Superior temporal gyrus (tissue), 1 donor: ENCODE measurements around the gene LRP10.
"Not testable (repeated sequence)": the region's sequence is repeated elsewhere in the genome, so short reads cannot be mapped to it uniquely, and the experiment has no call there.

Experiments used
- DNase-seq: peaks from one replicate; pipeline ENCODE4 v3.0.0-alpha.2; 2016; ENCODE audit errors: extremely low spot score

Gene LRP10

DNA sequence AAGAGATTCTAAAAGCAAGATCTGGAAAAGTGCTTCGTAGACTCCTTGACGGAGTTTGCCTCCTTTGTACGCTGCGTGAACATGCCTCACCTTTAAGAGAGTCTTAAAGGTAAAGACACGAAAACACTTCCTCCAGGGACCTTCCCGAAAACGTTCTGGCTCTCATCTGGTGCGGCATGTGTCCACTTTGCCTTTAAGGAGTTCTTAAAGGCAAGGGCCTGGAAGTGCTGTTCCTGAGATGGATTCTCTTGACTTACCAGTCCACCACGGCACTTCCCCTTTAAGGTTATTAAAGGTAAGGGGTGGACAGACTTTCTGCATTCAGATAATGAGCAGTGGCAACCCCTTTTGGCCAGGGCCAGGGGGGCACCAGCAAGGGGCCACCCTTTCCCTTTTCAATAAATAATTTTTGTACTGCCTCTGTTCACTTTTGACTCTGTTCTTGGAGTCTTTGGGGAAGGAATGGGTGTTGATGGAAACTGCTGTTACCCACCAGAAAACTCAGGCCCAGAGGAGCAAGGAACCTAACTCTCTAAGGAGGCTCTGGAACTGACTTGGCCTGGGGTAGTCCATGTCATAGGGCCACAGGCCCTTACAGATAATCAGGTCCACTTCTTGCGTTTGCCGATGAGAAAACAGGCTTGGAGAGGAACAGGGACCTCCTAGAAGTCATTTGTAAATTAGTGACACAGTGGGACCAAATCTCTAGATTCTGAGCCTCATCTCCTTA is 15.9 kb downstream of the LRP10 start:
- DNase-seq, result no peak

DNA sequence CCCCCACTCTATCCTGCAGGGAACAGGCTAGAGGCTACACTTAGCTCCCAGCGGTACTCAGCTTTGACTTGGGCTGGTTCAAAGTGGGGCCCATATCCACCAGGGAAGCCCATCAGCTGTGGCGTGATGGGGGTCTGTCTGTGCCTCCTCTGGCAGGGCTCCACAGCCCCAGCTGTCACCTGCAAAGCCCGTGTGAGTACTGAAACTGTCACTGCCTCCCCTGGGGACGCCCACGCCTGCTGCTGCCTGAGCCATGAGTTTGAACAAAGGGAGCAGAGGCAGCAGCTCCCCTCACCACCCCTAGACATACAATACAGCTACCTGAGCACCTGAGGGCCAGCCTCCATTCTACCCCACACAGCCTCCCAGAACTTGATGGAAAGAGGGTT is 16.4 kb downstream of the LRP10 start:
- DNase-seq, result no peak

DNA sequence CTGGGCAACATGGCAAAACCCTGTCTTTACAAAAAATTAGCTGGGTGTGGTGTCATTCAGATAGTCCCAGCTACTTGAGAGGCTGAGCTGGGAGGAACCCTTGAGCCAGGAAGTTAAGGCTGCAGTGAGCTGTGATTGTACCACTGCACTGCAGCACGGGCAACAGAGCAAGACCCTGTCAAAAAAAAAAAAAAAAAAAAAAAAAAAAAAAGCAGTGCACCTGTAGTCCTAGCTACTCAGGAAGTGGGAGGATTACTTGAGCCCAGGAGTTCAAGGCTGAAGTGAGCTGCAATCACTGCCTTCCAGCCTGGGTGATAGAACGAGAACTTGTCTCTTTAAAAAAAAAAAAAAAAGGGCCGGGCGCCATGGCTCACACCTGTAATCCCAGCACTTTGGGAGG is 17.1 kb downstream of the LRP10 start:
- no peak for DNase-seq

DNA sequence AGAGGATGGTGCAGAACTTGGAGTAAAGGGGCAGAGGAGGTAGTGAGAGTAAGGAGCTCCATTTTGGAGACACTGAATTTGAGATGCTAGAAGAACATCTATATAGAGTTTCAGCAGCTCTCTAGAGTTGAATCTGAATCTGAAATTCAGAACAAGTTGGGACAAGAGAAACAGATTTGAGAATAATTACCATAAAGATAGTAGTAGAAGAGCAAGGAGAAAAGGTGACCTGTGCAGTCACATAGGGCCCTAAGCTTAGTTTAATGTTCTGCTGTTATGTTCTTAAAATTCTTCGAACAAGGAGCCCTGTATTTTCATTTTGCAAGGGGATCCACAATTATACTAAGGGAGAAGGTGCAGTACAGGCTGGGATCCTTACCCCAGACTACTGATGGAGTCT is 18.9 kb downstream of the LRP10 start:
- DNase-seq, result no peak

DNA sequence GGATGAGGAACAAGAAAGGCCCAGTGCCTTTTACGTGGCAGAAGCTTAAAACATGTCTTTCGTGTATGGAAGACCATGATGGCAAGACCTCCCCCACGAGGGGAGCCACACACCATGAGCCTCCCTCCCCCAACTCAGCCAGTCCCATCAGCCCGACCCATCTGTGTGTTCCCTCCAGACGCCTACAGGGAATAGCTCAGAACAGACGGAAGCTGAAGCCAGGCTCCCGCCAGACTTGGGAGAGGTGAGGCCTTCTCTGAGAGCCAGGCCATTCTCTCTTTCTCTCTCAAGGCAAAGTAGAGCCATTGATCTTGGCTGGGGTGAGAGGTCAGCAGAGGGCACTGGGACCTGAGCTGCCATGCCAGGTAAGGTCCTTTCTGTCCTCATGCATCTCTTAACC is 20.9 kb downstream of the LRP10 start:
- no peak for DNase-seq

GRCh38 chr14:22893706-22894105 is 22.2 kb downstream of the LRP10 start:
- no peak for DNase-seq

- no peak for DNase-seq
Observed at GRCh38 chr14:22895402-22895801, 23.9 kb downstream of the LRP10 start.

GRCh38 chr14:22896356-22896755 is 24.8 kb downstream of the LRP10 start:
- no peak for DNase-seq

DNA sequence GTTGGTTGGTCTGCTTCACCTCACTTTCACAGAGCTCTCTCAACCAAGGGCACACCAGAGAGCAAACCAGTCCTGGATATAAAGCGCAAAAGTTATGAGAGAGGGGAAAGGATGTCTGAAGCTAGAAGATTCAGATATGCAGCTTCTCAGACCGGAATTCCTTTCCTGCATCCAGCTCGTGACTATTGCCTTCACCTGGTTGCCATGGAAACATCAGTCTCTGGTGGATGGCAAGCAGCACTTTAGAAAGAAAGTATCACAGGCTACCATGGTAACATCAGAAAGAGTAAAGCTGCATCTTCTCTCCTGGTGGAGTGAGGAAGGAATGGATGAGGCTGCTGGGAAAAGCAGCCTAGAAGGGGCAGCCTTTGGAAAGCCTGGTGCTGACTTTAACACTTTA is 25.2 kb downstream of the LRP10 start:
- no peak for DNase-seq

GRCh38 chr14:22897357-22897756 is 25.8 kb downstream of the LRP10 start:
- DNase-seq, result no peak

GRCh38 chr14:22898302-22899090 is 27.0 kb downstream of the LRP10 start:
- no peak for DNase-seq

GRCh38 chr14:22900081-22900799 is 28.7 kb downstream of the LRP10 start:
- peak; percentile 75 for DNase-seq

GRCh38 chr14:22901799-22902198 is 30.3 kb downstream of the LRP10 start:
- DNase-seq, result no peak

GRCh38 chr14:22903742-22904087 is 32.2 kb downstream of the LRP10 start:
- DNase-seq, result no peak

GRCh38 chr14:22905627-22906026 is 34.1 kb downstream of the LRP10 start:
- no peak for DNase-seq

DNA sequence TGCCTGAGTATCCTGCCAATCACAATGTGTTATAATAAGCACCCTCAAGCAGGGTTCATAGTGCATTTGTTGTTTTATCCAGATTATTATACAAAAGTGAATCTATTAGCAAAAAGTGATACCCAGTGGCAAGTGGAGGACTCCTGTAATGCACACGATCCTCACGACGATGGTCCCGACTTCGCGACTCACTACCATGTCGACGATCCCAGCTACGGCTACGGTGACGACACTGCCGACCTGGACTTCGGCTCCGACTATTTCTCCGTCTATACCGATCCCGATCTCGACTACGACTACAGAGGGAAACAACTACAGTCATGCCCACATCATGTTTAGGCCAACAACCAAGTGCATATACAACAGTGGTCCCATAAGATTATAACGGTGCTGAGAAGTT is 34.5 kb downstream of the LRP10 start:
- no peak for DNase-seq

- no peak for DNase-seq
Observed at GRCh38 chr14:22907429-22907828, 35.9 kb downstream of the LRP10 start.

- DNase-seq, result no peak
Observed at GRCh38 chr14:22908601-22909000, 37.1 kb downstream of the LRP10 start.

- DNase-seq, result no peak
Observed at GRCh38 chr14:22910916-22911315, 39.4 kb downstream of the LRP10 start.

GRCh38 chr14:22914836-22915235 is 43.3 kb downstream of the LRP10 start:
- DNase-seq, result not testable (repeated sequence)

DNA sequence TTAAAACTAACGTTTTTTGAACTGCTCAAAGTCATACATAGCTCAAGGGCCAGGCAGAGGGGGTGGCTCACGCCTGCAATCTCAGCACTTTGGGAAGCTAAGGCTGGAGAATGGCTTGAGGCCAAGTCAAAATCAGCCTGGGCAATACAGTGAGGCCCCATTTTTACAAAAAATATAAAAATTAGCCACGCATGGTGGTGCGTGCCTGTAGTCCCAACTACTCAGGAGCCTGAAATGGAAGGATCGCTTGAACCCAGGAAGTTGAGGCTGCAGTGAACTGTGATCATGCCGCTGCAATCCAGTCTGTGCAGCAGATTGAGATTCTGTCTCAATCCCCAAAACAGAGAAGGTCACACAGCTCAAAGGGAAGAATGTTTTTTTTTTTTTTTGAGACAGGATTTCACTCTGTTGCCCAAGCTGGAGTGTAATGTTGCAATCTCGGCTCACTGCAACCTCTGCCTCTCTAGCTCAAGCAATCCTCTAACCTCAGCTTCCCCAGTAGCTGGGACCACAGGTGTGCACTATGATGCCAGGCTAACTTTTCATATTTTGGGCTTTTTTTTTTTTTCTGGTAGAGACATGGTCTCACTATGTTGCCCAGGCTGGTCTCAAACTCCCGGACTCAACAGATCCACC is 44.5 kb downstream of the LRP10 start:
- no peak for DNase-seq
